DMS53 (cell line): ENCODE results near the gene ARHGEF12.
A peak's percentile ranks its signal among the peaks of the same experiment; 100 is the strongest.
"Not testable (repeated sequence)": the region's sequence is repeated elsewhere in the genome, so short reads cannot be mapped to it uniquely, and the experiment has no call there.

Source experiments
- DNase-seq: peaks from one replicate; lab custom pipeline; 2025; lab: John Stamatoyannopoulos, UW

Gene ARHGEF12

DNA sequence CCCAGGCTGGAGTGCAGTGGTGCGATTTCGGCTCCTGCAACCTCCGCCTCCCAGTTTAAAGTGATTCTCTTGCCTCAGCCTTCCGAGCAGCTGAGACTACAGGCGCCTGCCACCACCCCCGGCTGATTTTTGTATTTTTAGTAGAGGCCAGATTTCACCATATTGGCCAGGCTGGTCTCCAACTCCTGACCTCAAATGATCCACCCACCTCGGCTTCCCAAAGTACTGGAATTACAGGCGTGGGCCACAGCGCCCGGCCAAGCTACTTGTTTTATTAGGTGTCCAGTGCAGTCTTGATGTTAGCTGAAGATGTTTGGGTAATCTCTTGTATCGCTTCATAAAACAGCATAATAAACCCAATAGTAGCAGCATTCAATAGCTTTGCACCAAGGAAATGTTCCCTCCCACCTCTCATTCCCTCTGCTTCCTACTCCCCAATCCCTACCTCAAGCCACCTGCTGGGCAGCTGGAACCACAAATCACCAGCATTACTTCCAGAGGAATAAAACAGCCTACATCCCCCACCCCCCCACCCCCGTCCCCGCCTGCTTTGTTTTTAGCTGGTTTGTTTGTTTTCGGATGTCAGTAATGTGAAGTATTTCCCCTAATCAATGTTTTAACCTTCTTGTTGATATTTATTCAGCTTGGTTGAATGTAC, 164.3 kb downstream of the ARHGEF12 start:
- DNase-seq = no peak

DNA sequence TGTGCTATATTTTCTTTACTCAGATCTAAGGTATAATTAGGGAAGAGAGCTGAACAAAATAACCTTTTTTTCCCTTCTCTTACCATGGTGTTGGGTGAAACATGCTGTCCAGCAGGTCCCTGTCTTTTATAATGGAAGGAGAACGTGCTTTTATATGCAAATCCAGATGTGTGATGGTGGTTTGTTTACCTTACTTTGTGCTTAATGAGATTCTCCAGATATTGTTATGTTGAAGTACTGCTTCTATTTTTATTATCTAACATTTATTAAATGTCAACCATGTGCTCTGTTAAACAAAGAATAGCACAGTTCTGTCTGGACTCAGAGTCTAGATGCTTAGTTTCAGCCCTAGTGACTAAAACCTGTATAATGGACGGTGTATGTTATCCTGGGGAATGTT, 165.2 kb downstream of the ARHGEF12 start:
- no peak for DNase-seq

- no peak for DNase-seq
These were observed 166.0 kb downstream of the ARHGEF12 start for GRCh38 chr11:120501976-120502755.

DNA sequence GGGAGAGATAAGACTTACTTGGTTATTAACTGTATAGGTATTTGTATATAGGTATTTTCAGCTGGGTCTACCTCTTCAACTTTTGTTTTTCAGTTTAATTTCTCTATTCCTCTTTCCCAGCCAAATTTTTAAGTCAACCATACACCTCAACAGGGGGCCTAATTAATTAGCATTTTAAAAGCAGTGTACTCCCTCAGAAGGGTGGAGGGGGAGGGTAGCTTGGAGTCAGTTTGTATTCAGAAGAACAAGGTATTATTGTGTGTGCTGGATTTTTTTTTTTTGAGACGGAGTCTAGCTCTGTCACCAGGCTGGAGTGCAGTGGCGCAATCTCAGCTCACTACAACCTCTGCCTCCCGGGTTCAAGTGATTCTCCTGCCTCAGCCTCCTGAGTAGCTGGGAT, 167.3 kb downstream of the ARHGEF12 start:
- DNase-seq = not testable (repeated sequence)

- DNase-seq = no peak
These were observed 169.7 kb downstream of the ARHGEF12 start for GRCh38 chr11:120505801-120506425.

DNA sequence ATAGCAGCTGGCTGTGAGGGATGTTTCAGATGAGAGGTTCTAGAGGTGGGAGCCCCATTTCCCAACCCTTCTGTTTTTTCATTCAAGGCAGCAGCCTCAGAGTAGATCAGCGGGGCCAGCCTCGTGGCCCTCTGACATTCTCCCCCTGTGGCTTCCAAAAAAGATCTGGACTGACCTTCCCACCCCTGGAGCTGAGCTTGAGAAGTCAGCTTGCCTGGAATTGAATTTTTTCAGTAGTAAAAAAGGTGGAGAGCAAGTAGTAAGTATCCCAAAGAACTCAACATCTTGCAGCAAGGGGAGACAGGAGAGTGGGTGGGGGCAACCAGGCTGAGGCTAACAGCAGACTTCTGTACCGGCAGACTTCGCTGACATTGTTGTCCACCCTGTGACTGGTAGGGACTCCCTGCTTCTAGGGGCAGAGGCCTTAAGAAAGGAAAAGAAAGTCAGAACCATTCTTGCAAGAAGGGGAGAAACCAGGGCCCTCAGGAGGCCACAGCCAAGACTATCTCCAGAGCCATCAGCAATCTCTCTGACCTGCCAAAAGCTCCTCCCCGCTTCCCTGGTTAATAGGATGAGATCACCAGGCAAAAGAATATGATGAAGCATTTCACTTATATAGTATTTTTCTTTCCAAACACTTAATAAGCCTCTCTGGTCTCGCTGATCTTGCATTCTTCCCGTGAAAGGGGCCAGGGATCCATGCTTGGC, 173.3 kb downstream of the ARHGEF12 start:
- DNase-seq = no peak

- no peak for DNase-seq
These were observed 174.3 kb downstream of the ARHGEF12 start for GRCh38 chr11:120510406-120511115.

DNA sequence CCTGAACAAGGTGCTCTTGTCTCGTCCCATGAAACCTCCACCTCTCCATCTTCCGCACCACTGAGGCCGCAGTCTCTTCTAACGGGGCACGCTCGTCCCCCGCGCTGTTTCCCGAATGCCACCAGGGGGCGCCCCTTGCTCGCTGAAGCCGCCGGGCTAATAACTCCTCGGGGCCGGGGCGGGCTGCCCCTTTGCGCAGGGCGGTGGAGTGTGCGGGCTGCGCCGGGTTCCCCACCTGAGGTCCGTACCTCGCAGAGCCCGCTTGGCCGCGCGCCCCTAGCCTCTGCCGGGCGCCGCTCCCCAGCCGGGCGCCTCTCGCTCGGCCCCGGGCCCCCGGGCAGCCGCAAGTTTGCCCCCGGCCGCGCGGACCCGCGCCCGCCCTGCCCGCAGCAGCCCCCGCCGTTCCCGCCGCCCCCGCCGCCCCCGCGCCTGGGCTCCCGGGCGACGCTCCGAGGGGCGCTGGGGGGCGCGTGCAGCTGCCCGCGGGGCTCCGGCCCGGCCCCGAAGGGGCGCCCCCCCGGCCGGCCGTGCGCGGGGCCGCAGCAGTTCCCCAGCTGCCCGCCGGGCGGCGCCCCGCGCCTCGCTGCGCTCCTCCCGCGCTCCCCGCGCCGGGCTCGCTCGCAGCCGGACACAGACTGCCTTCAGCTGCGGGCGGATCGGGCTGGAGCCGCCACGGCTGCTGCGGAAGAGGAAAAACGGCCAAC, 175.1 kb downstream of the ARHGEF12 start, which contains the start of gene GRIK4:
TSS of gene GRIK4 (plus strand) at position 633 of the 704 bp plus-strand sequence. CDS start 148,571 bp downstream, outside the sequence.
- peak; percentile 90 for DNase-seq

DNA sequence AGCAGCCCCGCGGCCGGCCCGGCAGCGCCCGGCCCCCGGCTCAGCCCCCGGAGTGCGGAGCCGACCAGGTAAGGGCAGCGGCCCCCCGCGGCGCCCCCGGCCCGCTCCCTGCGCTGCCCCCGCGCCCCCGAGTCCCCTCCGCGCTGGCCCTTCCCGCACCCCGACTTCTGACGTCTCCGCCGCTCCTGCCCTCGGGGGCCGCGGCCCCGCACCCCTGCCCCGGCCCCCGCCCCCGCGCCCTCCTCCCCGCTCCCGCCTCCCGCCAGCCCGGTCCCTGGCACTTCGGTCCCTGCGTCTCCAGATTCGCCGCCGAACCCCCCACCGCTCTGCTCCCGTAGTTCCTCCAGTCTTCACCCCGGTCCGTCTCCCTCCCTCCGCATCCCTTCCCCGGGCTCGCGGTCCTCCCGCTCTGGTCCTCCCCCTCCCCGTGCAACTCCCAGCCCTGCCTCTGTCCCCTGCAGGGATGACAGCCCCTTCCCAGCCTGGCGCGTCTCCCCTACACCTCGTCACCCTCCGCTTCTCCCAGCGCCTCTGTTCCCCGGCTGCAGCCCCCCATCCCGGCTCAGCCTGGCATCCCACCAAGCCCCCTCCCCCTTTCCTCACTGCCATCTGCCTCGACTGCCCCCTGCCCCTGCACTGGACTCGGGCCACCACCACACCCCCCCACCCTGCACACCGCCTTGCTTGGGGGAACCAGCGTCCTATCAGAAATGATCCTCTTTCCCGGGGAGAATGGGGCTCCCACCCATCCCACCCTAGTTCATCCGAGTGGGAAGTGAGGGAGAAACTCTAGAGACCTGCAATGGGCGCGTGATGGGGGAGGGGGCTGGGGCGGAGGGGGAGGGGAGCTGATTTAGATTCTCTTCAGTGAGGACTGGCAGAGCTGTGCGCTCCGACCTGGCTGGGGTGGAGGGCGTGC, 175.9 kb downstream of the ARHGEF12 start:
- DNase-seq = peak; percentile 31

DNA sequence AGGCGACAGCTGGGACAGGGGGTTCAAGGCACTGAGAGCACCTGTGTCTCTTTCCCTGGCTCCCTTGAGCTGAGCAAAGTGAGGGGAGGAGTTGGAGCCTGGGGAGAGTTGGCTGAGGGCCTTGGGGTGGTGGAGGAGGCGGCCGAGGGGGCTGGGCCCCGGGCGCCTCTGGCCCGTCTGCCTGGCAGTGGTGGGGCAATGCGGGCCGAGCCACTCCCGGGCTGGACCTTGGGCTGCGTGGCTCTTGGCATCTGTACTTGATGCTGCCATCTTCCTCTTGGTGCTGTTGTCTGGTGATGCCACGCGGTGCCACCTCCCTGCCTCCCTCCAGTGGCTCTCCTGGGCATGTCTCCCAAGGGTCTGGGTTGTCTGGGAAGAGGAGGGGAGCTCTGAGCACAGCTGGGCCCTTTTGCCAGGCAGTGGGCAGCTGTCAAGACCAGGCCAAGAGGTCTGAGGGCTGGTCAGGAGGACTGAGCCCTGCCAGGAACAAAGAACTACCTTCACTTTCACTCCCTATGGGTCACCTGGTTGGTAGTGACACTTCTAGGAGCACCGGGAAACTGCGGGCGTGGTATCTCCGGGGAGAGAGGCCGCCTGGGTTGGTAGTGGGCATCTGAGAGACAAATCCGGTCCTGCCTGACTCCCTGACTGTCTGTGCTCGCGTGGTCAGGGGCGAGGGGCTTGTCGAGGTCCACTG, 176.7 kb downstream of the ARHGEF12 start:
- peak; percentile 48 for DNase-seq

DNA sequence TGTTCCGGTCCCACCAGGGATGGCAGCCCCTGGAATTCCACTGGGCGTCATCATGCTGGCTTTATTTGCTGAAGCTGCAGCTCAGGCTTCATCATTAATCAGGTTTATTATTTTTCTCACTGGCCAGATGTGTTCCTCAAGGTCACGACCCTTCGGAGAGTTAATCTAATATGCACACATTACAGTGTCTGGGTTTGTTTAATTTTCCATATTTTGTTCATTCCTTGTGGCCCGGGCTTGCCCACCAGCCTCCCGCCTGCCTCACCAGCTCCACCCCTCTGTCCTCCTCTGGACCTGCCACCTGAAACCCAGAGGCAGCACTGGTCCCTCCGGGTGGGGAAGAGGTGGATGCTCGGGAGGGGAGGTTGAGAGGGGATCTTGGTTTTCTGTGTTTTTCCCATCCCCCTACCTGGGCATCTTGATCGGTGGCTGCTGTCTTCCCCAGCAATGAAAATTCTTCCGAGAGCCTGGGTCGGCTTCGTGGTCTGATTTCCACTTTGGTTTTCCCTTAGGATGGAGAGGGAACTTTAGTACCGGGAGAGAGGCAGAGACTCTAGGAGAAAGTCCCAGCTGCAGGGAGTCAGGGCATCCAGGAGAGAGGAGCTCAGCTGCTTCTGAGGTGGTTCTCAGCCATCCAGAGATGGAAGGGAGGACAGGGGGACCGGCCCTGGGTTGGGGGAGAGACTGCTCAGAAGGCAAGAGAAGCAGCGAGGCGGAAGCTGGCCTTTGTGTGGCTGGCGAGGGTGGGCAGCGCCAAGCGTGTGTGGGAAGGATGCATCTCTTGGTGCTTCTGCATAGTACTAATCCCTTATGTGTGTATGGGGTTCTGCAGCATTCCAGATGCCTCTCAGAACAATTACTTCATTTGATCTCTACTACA, 177.5 kb downstream of the ARHGEF12 start:
- DNase-seq = no peak

DNA sequence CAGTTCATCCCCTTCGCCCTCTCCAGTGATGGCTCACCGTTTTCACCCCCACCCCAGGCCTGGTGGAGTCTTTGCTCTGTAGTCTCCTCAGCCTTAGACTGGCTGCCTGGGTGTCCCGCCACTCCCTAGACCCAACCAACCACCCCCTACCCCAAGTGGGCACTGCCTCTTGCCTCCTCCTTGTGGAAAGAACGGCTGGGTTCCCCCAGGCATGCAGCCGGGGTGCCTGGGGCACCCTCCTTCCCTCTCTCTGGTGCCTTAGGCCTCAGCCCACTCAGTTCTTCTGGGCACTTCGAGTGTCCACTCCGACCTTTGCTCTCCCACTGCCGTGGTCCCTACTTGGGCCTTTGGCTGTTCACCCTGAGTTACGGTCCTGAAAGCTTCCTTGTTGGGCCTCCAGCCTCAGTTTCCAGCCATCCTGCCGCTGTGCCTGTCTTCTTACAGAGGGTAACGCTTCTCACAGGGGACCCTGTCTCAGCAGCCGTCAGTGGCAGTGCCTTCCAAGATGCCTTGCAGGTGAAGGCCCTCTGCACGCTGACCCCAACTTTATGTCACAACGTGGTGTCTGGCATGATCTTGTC, 178.4 kb downstream of the ARHGEF12 start:
- DNase-seq = no peak

- DNase-seq = no peak
These were observed 179.0 kb downstream of the ARHGEF12 start for GRCh38 chr11:120515186-120515723.

DNA sequence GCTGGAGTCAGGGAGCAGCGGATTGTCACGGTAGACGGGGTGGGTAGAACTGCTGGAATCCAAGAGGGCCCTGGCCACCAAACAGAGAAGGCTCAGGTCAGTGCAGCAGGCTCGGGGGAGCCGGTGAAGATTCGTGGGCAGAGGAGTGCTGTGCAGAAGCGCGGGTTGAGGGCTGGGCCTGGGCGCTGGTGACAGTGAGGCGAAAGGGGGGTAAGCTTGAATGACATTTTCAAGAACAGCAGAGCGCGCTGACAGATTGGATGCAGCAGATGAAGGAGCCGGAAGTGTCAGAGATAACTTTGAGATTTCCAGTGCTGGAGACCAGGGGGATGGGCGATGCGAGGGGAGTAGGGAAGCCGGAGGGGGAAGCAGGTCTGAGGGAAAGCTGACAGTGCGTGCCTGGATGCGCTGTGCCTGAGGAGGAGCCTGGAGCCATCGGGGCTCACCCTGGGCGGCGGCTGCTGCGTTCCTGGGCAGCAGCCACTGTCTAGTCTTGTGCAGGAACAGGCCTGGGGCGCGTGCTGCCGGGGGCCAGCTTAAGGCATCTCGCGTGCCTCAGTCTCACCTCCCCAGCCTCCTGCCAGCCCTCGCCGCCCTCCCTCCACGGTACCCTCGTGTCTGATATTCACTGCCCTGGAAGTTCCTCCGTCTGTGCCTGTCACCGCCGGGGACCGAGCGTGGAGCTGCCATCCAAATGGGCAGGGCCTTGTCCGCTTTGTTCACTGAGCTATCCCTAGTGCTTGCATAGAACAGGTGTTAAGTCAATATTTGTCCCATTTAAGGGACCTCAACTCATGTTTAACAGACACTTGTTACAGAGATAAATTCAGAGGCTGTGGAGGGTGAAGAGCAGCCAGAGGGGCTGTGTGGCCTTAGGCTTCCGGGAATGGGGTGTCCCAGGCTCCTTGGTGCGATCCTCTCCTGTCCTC, 180.5 kb downstream of the ARHGEF12 start:
- peak; percentile 82 for DNase-seq

DNA sequence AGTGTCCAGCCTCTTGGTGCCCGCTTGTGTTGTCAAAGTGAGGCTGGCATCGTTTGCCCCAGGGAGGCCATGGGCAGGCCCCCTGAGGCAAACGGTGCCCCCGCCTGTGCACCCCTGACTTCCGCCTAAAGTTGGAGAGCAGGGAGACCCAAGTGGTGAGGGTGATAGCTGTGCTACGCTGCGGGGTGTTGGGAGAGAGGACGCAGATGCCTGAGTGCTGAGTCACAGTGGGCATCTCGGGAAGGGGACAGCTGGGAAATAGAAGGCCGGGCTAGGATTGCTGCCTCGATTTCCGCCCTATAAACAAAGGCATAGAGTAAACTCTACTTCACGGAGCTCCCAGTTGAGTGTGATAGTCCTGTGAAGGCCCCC, 181.2 kb downstream of the ARHGEF12 start:
- DNase-seq = peak; percentile 76

GRCh38 chr11:120517801-120518291, 181.6 kb downstream of the ARHGEF12 start:
- peak; percentile 55 for DNase-seq
